GM13976 (cell line): Measurements from ENCODE around the gene THBS1.

Source experiments
- DNase-seq: peaks from one replicate; pipeline ENCODE4 v3.0.0; 2012; ENCODE audit warnings: low spot score
- CTCF ChIP-seq: IDR thresholded peaks from 2 replicates; pipeline ENCODE4 v1.5.1; 2012; ENCODE audit warnings: borderline replicate concordance, mild to moderate bottlenecking; ENCODE audit not compliant: insufficient read depth; ENCODE audit errors: extremely low read depth, missing control alignments, control extremely low read depth
- in situ Hi-C: fragments of 300-500 bp; cut with MboI; formaldehyde crosslinking; loops from one replicate; pipeline ENCODE4 v1.12.0; 2022; ENCODE audit warnings: low sequenced_read_pairs, mixed read lengths, inconsistent platforms; ENCODE audit not compliant: unreplicated experiment

The THBS1 gene

DNA sequence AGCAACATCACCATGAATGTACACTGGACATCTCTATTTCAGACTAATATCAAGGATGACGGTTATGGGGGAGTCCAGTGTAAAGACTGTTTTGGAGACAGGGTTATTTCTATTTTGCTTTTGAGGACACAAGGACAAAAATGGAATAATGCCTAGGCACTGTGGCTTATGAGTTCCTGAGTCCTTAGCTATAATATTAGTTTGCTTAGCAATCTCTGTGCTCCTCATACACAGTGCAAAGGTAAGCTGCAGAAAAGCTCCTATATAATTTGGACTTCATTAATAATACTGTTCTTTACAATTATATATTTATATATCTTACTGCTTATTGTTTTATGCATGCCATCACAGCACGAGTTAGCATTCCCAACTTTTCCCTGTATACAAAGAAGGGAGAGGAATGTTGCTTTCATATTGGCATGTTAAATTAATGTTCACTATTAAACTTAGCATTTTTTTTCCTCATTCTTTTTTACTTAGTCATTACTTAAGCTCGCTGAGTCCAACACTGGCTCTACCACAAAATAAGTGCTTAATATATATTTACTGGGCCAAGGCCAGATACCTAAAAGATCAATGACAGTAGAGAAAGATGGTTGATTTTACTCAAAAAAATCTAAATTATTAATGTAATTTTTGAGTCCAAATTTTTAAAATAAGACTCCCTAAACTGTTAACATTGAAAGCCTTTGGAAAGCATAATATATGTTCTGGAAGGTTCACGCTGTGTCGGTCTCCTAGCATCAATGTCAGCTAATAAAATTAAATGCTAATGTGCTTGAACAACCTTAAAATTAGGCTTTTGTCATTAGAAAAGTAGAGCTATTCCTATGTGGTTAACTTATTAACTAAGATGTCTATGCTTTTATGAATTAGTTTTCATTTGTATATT lies 13.8 kb downstream of the THBS1 start:
- in situ Hi-C loops: loop anchor here (25.0 kb wide), 1 partner anchor 882 kb away; no protein-coding TSS in a partner anchor
- no peak for DNase-seq
- TF ChIP-seq CTCF: no peak

GRCh38 chr15:39595338-39596221 lies 14.7 kb downstream of the THBS1 start:
- DNase-seq: no peak
- TF ChIP-seq CTCF: no peak
- in situ Hi-C loops: loop anchor here (25.0 kb wide), 1 partner anchor 883 kb away; no protein-coding TSS in a partner anchor

- no peak for TF ChIP-seq CTCF
- no peak for DNase-seq
- in situ Hi-C loops: loop anchor here (25.0 kb wide), 1 partner anchor 884 kb away; no protein-coding TSS in a partner anchor
Observed at GRCh38 chr15:39596358-39597051, 15.6 kb downstream of the THBS1 start.

- no peak for TF ChIP-seq CTCF
- in situ Hi-C loops: loop anchor here (25.0 kb wide), 1 partner anchor 885 kb away; no protein-coding TSS in a partner anchor
- DNase-seq: no peak
Observed at GRCh38 chr15:39597336-39597735, 16.5 kb downstream of the THBS1 start.

DNA sequence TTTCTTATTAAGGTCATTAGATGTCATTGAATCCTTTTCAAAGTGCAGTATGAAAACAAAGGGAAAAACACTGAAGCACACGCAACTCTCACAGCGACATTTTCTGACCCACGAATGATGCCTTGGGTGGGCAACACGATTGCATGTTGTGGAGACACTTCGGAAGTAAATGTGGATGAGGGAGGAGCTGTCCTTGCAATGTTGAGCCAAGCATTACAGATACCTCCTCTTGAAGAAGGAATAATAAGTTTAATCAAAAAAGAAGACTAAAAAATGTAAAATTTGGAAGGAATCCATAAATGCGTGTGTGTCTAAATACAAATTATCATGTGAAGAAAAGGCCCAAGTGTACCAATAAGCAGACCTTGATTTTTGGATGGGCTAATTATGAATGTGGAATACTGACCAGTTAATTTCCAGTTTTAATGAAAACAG lies 16.9 kb downstream of the THBS1 start:
- in situ Hi-C loops: loop anchor here (25.0 kb wide), 1 partner anchor 885 kb away; no protein-coding TSS in a partner anchor
- no peak for DNase-seq
- no peak for TF ChIP-seq CTCF
